ENCODE results near the gene SLC6A9. TPM values are rescaled to one million over a fixed set of nuclear protein-coding genes. Genes with fewer than 3 reads are reported as not detected.

The SLC6A9 gene
- total RNA-seq, 1 experiment from 2014 or later: 12.8 TPM

Other genes with a start within 250 kb of the SLC6A9 start
- 36.4 TPM for gene ARTN, start 97.7 kb downstream of the SLC6A9 start, total RNA-seq (2021; ENCODE audit: unreplicated experiment)
- 18.7 TPM for gene IPO13, start 84.5 kb downstream of the SLC6A9 start, total RNA-seq (2021; ENCODE audit: unreplicated experiment)
- 53.2 TPM for gene DPH2, start 61.5 kb downstream of the SLC6A9 start, total RNA-seq (2021; ENCODE audit: unreplicated experiment)
- gene ATP6V0B, start 56.5 kb downstream of the SLC6A9 start, total RNA-seq (2021; ENCODE audit: unreplicated experiment): 122 TPM
- 76.8 TPM for gene B4GALT2, start 52.3 kb downstream of the SLC6A9 start, total RNA-seq (2021; ENCODE audit: unreplicated experiment)
- gene CCDC24, start 39.9 kb downstream of the SLC6A9 start, total RNA-seq (2021; ENCODE audit: unreplicated experiment): 23.3 TPM
- gene KLF17, start 87.4 kb upstream of the SLC6A9 start, total RNA-seq (2021; ENCODE audit: unreplicated experiment): not detected
- gene KLF18, start 110.2 kb upstream of the SLC6A9 start, total RNA-seq (2021; ENCODE audit: unreplicated experiment): 0.07 TPM
- gene DMAP1, start 182.0 kb upstream of the SLC6A9 start, total RNA-seq (2021; ENCODE audit: unreplicated experiment): 27.8 TPM

Measured in HCT116 (cell line).